ENCODE results near the gene CDK5RAP2.
"Not testable (repeated sequence)": the region's sequence is repeated elsewhere in the genome, so short reads cannot be mapped to it uniquely, and the experiment has no call there.

CDK5RAP2 gene

DNA sequence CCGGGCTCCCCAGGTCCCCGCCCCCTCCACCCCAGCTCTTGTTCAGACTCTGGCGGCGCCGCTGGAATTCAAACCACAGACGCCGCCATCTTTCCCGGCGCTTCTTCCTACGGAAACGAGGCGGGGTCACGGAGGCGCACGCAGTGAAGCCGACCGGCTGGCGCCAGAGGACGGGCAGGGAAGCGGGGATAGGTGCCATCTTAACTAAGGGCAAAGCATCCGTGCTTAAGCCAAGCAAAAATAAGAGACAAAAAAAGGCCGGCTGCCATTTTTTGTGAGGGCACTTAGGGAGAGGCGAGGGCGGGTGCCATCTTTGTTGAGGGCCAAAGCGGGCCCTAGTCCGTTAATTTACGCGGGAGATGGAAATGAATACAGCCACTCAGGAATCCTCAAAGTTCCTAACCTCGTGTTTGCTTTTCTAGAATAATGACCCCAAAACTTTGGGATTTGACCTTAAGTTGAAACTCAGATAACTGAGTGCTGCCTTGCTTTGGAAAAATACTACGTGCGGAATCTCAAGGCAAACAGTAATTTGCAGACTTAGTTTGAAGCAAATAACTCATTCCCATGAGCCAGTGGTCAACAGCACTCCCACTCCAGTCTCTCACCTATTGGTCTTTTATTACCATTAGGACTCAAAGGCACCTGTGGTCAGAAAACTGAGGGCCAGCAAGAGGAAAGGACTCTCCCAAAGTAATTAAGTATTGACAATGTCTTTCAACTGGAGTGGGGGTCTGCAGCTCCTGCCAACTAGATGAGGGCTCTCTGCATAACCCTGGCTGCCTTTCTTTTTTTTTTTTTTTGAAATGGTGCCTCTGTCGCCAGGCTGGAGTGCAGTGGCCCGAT, at the start of gene CDK5RAP2:
TSS of gene CDK5RAP2 (minus strand) at position 117 of the 846 bp plus-strand sequence. CDS start 189 bp downstream, outside the sequence.
- DNase-seq (ENCODE audit: low read depth in 2 of 2), result peak; percentile 99
- TF ChIP-seq, protein P1, sequence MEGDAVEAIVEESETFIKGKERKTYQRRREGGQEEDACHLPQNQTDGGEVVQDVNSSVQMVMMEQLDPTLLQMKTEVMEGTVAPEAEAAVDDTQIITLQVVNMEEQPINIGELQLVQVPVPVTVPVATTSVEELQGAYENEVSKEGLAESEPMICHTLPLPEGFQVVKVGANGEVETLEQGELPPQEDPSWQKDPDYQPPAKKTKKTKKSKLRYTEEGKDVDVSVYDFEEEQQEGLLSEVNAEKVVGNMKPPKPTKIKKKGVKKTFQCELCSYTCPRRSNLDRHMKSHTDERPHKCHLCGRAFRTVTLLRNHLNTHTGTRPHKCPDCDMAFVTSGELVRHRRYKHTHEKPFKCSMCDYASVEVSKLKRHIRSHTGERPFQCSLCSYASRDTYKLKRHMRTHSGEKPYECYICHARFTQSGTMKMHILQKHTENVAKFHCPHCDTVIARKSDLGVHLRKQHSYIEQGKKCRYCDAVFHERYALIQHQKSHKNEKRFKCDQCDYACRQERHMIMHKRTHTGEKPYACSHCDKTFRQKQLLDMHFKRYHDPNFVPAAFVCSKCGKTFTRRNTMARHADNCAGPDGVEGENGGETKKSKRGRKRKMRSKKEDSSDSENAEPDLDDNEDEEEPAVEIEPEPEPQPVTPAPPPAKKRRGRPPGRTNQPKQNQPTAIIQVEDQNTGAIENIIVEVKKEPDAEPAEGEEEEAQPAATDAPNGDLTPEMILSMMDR (IDR thresholded peaks at IDR 0.05; ENCODE audit: low read depth, low read length), result no peak
- peak within 1 kb of the TSS; percentile 93 for H3K4me3 ChIP-seq (replicated peaks in 1 of 2; ENCODE audit: low read depth in 2 of 2, low read length in 2 of 2)

DNA sequence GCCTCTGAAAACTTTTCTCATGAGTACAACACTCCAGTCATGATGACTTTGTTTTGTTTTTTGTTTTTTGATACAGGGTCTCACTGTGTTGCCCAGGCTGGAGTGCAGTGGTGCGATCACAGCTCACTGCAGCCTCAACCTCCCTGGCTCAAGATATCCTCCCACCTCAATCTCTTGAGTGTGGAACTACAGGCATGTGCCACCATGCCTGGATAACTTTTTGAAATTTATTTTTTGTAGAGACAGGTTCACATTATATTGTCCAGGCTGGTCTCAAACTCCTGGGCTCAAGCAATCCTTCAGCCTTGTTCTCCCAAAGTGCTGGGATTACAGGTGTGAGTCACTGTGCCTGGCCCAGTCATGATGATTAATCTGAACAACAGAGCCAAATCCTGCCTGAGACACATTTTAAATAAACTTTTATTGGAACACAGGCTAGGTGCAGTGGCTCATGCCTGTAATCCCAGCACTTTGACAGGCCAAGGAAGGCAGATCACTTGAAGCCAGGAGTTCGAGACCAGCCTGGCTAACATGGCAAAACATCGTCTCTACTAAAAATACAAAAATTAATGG, 49.0 kb upstream of the CDK5RAP2 start:
- peak; percentile 9 to 78 for DNase-seq (ENCODE audit: low read depth in 2 of 2)
- H3K4me3 ChIP-seq (replicated peaks in 1 of 2; ENCODE audit: low read depth in 2 of 2, low read length in 2 of 2), result not testable (repeated sequence)

DNA sequence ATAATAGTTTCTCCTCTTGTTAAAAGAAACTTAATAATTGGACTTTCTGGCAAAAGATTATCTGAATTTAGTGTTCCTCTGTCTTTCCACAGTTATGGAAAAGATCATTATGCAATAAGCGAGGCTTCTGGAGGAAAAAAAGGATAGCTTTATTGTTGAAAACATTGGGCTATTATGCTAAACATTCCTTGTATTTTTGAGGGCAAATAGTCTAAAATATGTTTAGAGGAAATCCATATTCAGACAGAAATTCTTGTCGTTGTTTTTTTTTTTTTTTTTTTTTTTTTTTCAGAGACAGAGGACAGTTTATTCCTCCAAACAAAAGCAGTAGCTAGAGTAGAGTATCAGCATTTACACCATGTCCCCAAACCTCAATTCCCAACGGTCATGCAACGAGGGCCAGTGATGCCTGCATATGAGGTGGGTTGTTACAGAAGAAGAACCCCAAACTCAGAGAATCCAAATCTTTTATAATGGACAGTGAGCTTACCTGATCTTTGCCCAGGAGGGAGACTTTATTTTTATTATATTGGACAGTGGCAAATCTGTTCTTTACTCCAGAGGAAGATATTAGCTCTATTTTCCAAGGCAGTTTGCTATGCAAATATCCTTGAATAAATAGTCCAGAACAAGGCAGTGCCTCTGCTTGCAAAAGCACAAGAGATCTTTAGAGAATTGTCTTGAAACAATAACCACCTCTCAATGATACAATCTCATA, 48.4 kb upstream of the CDK5RAP2 start:
- H3K4me3 ChIP-seq (replicated peaks in 1 of 2; ENCODE audit: low read depth in 2 of 2, low read length in 2 of 2), result no peak overlapping the region
- no peak for DNase-seq (ENCODE audit: low read depth in 2 of 2)
- TF ChIP-seq, protein P1 (IDR thresholded peaks at IDR 0.05; ENCODE audit: low read depth, low read length), result no peak

DNA sequence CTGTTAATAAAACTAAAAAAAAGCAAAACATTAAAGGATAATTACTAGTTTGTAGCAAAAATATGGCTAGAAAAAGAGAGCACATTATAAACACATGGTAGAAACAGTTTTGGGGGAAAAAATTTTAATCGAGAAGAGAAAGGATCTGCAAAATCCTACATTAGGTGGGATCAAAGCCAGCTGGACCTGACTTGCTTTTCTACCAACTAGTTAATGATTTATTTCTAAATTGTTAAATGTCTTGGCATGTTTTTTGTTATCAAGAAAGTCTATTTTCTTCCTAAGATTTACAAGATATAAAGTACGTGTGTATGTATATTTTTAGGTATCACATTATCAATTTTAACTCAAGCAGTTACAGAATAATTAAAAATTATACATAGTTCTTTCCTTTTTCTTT, 47.1 kb upstream of the CDK5RAP2 start:
- no peak for DNase-seq (ENCODE audit: low read depth in 2 of 2)
- TF ChIP-seq, protein P1 (IDR thresholded peaks at IDR 0.05; ENCODE audit: low read depth, low read length), result no peak
- no peak overlapping the region for H3K4me3 ChIP-seq (replicated peaks in 1 of 2; ENCODE audit: low read depth in 2 of 2, low read length in 2 of 2)

DNA sequence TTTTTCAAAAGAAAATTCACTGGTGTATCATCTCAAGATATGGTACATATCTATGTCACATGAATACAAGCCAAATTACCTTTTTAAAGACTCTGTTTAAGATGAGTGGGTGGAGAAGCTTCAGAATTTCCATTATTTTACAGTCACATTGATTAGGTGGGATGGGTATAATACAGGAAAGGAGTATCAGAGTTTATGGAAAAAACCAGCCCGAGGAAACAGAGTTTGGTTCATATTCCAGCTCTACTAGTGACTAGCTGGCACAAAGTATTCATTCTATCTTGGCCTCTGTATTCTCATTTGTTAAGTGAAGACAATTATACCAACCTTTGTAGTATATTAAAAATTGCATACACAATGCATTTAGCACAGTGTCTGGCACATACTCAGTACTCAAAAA, 46.5 kb upstream of the CDK5RAP2 start:
- TF ChIP-seq, protein P1 (IDR thresholded peaks at IDR 0.05; ENCODE audit: low read depth, low read length), result no peak
- H3K4me3 ChIP-seq (replicated peaks in 1 of 2; ENCODE audit: low read depth in 2 of 2, low read length in 2 of 2), result no peak overlapping the region
- DNase-seq (ENCODE audit: low read depth in 2 of 2), result no peak

DNA sequence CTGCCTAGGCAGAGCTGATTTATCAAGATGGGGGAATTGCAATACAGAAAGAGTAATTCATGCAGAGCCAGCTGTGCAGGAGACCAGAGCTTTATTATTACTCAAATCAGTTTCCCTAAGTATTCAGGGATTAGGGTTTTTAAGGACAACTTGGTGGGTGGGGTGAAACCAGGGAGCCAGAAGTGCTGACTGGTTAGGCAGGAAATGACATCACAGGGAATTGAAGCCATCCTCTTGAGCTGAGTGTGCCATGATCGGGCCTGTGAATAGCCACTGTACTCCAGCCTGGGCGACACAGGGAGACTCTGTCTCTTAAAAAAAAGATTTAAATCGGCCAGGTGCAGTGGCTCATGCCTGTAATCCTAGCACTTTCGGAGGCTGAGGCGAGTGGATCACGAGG, 45.3 kb upstream of the CDK5RAP2 start:
- peak; percentile 36 to 57 for DNase-seq (ENCODE audit: low read depth in 2 of 2)
- H3K4me3 ChIP-seq (replicated peaks in 1 of 2; ENCODE audit: low read depth in 2 of 2, low read length in 2 of 2), result no peak overlapping the region
- TF ChIP-seq, protein P1 (IDR thresholded peaks at IDR 0.05; ENCODE audit: low read depth, low read length), result no peak

DNA sequence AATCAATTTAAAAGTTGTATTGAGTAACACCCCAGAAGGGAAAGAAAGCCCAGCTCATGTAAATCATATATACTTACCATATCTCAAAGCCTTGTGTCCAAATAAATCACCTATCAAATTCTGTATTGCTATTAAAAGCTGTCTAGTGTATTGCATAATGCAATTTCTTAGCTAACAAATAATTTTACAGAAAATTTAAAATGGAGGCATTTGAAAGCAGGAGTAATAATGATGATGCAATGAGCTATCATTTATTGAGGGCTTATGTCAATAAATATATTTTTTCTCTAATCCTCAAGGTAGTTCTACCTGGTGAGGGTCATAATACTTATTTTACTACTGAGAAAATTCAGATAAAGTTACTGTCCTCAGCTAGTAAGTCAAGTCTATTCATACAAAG, 42.8 kb upstream of the CDK5RAP2 start:
- no peak overlapping the region for H3K4me3 ChIP-seq (replicated peaks in 1 of 2; ENCODE audit: low read depth in 2 of 2, low read length in 2 of 2)
- DNase-seq (ENCODE audit: low read depth in 2 of 2), result no peak
- TF ChIP-seq, protein P1 (IDR thresholded peaks at IDR 0.05; ENCODE audit: low read depth, low read length), result no peak

All from cardiac fibroblast (primary cell).